Natural killer cell (primary cell): ENCODE results near the gene FGF21. TPM values are rescaled to one million over a fixed set of nuclear protein-coding genes. Genes with fewer than 3 reads are reported as not detected.

Experiments
- ATAC-seq, 3 donors: fragments of 150-1000 bp in 2 of 3; fragments of 200-7000 bp in 1 of 3; cut with Tn5 transposase; 1 replicate in 1 of 3; 2 replicates in 2 of 3; pipeline ENCODE4 v1.10.0; 2021; ENCODE audit warnings: mild to moderate bottlenecking in 2 of 3, moderate library complexity in 2 of 3
- DNase-seq, 2 donors: peaks; one replicate each; pipeline versions ENCODE4 v3.0.0 to v3.0.0-alpha.2; 2013 to 2021; ENCODE audit warnings: mixed read lengths in 1 of 2
- H3K27ac ChIP-seq: one replicate; pipeline ENCODE4 v1.5.1; 2013; ENCODE audit warnings: mild to moderate bottlenecking, low read length
- H3K27me3 ChIP-seq: one replicate; pipeline ENCODE4 v1.6.1; 2013; ENCODE audit warnings: low read length; ENCODE audit not compliant: control insufficient read depth, insufficient read depth
- H3K36me3 ChIP-seq: one replicate; pipeline ENCODE4 v1.6.1; 2013; ENCODE audit warnings: low read length; ENCODE audit not compliant: control insufficient read depth, insufficient read depth
- H3K4me1 ChIP-seq: one replicate; pipeline ENCODE4 v1.6.1; 2013; ENCODE audit warnings: low read length; ENCODE audit not compliant: control insufficient read depth, insufficient read depth
- H3K4me3 ChIP-seq: one replicate; pipeline ENCODE4 v1.5.1; 2013; ENCODE audit warnings: low read length
- H3K9me3 ChIP-seq: one replicate; pipeline ENCODE4 v1.6.1; 2013; ENCODE audit warnings: low read length; ENCODE audit not compliant: control insufficient read depth, insufficient read depth
- H3K27ac Mint-ChIP-seq, 2 donors: one replicate each; pipeline ENCODE4 v1.8.0; 2022; ENCODE audit warnings: mild to moderate bottlenecking in 2 of 2, mixed read lengths in 2 of 2, moderate library complexity in 1 of 2
- H3K27me3 Mint-ChIP-seq, 2 donors: one replicate each; pipeline ENCODE4 v1.8.0; 2022; ENCODE audit warnings: low read depth in 2 of 2, mixed read lengths in 2 of 2
- H3K36me3 Mint-ChIP-seq: one replicate; pipeline ENCODE4 v1.8.0; 2022; ENCODE audit warnings: mixed read lengths
- H3K4me1 Mint-ChIP-seq, 2 donors: one replicate each; pipeline ENCODE4 v1.8.0; 2022; ENCODE audit warnings: mixed read lengths in 2 of 2
- H3K4me3 Mint-ChIP-seq: one replicate; pipeline ENCODE4 v1.8.0; 2022; ENCODE audit warnings: mild to moderate bottlenecking, moderate library complexity, mixed read lengths
- H3K9me3 Mint-ChIP-seq, 2 donors: one replicate each; pipeline ENCODE4 v1.8.0; 2022; ENCODE audit warnings: mixed read lengths in 2 of 2
- WGBS: methylation state at CpG from one replicate; pipeline ENCODE4 v1.1.7; 2013; ENCODE audit warnings: missing lambda C conversion rate; ENCODE audit not compliant: insufficient coverage; 5-methylcytosine and 5-hydroxymethylcytosine counted together
- intact Hi-C: fragments of 100-400 bp; cut with micrococcal nuclease; formaldehyde crosslinking; loops from one replicate; pipeline ENCODE4 v1.14.2; 2022
- total RNA-seq, 4 donors: library from RNA; stranded (reverse); fragments of 120-200 nt in 1 of 4; gene quantifications; one replicate each; pipeline versions ENCODE4 v1.2.3 to v1.2.4, GENCODE V29; 2013 to 2022
- TF ChIP-seq, protein P1 (sequence below): fragments of 200-600 bp; IDR thresholded peaks from one replicate; pipeline ENCODE4 v1.8.0; 2022; ENCODE audit warnings: antibody characterized with exemption

FGF21 gene
- total RNA-seq, 3 donors from 2014 or later (not counting 1 experiment from before 2014, with no cell fraction given): not detected

GRCh38 chr19:48793271-48793670 lies 37.9 kb downstream of the FGF21 start:
- ATAC-seq: no peak
- WGBS: 71% methylated on average over 5 of the region's 8 CpGs

DNA sequence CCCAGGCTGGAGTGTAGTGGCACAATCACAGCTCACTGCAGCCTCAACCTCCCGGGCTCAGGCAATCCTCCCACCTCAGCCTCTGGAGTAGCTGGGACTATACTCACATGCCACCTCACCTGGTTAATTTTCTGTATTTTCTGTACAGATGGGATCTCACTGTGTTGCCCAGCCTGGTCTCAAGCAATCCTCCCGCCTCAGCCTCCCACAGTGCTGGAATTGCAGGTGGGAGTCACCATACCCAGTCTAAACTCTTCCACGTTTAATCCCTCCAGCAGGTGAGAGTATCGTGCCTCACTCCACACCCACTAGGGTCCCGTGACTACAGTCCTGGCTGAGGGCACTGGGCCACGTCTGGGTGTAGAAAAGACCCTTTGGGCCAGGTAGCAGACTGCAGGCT lies 39.0 kb downstream of the FGF21 start:
- Histone ChIP-seq H3K4me3 (no peak overlapping the region), H3K36me3 (no peaks in the 10 kb centered on the region), H3K27me3 (no peaks in the 10 kb centered on the region), H3K9me3 (no peaks in the 10 kb centered on the region), H3K4me1 (peaks cover 12% of the 10 kb centered on the region), H3K27ac (no peak overlapping the region)
- Mint-ChIP-seq H3K36me3 (no peaks in the 10 kb centered on the region), H3K4me3 (peak overlapping the region; percentile 87), H3K27me3 (no peaks in the 10 kb centered on the region), H3K9me3 (no peaks in the 10 kb centered on the region), H3K27ac (peak overlapping the region; percentile 76 to 93), H3K4me1 (peaks cover 13 to 14% of the 10 kb centered on the region in 2 donors)
- 80% methylated on average over 6 of the region's 6 CpGs for WGBS
- ATAC-seq (no peak), DNase-seq (no peak)
- intact Hi-C loops: no loop called here
- TF ChIP-seq, protein P1, sequence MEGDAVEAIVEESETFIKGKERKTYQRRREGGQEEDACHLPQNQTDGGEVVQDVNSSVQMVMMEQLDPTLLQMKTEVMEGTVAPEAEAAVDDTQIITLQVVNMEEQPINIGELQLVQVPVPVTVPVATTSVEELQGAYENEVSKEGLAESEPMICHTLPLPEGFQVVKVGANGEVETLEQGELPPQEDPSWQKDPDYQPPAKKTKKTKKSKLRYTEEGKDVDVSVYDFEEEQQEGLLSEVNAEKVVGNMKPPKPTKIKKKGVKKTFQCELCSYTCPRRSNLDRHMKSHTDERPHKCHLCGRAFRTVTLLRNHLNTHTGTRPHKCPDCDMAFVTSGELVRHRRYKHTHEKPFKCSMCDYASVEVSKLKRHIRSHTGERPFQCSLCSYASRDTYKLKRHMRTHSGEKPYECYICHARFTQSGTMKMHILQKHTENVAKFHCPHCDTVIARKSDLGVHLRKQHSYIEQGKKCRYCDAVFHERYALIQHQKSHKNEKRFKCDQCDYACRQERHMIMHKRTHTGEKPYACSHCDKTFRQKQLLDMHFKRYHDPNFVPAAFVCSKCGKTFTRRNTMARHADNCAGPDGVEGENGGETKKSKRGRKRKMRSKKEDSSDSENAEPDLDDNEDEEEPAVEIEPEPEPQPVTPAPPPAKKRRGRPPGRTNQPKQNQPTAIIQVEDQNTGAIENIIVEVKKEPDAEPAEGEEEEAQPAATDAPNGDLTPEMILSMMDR: no peak

More at GRCh38 chr19:48793271-48793670, 37.9 kb downstream of the FGF21 start:
- Histone ChIP-seq H3K4me1 (peaks cover 12% of the 10 kb centered on the region), H3K27ac (no peak overlapping the region), H3K27me3 (no peaks in the 10 kb centered on the region), H3K36me3 (no peaks in the 10 kb centered on the region), H3K4me3 (no peak overlapping the region), H3K9me3 (no peaks in the 10 kb centered on the region)
- H3K4me3 Mint-ChIP-seq: no peak overlapping the region
- no peak overlapping the region for H3K27ac Mint-ChIP-seq
- TF ChIP-seq, protein P1: no peak
- no peaks in the 10 kb centered on the region for H3K27me3 Mint-ChIP-seq
- intact Hi-C loops: no loop called here
- H3K9me3 Mint-ChIP-seq: no peaks in the 10 kb centered on the region
- no peaks in the 10 kb centered on the region for H3K36me3 Mint-ChIP-seq
- H3K4me1 Mint-ChIP-seq: peaks cover 13 to 14% of the 10 kb centered on the region in 2 donors
- DNase-seq: no peak

GRCh38 chr19:48795055-48795684 lies 39.8 kb downstream of the FGF21 start:
- ATAC-seq (peak; percentile 97 to 99 (median 98)), DNase-seq (peak; percentile 80 to 93)
- Histone ChIP-seq H3K36me3 (no peaks in the 10 kb centered on the region), H3K27ac (peak overlapping the region; percentile 61), H3K27me3 (no peaks in the 10 kb centered on the region), H3K4me1 (peaks cover 12% of the 10 kb centered on the region), H3K4me3 (peak overlapping the region; percentile 61), H3K9me3 (no peaks in the 10 kb centered on the region)
- Mint-ChIP-seq H3K4me1 (peaks cover 13 to 14% of the 10 kb centered on the region in 2 donors), H3K27me3 (no peaks in the 10 kb centered on the region), H3K9me3 (no peaks in the 10 kb centered on the region), H3K27ac (peak overlapping the region; percentile 76 to 93), H3K4me3 (peak overlapping the region; percentile 87), H3K36me3 (no peaks in the 10 kb centered on the region)
- 3% methylated on average over 38 of the region's 38 CpGs for WGBS
- intact Hi-C loops: loop anchor here (1.0 kb wide), 2 partner anchors 40 to 47 kb away; no protein-coding TSS in a partner anchor
- TF ChIP-seq, protein P1: peak; percentile 97
